Osteocyte (in vitro differentiated cells): ENCODE data around the gene CSGALNACT2. TPM values are rescaled to one million over a fixed set of nuclear protein-coding genes. Genes with fewer than 3 reads are reported as not detected.

Source experiments
- DNase-seq: peaks from one replicate; pipeline ENCODE4 v3.0.0; 2021; ENCODE audit warnings: mixed read lengths; ENCODE audit not compliant: unreplicated experiment; ENCODE audit errors: extremely low spot score
- H3K27ac Mint-ChIP-seq: one replicate; pipeline ENCODE4 v1.8.0; 2021; ENCODE audit warnings: mild to moderate bottlenecking, mixed read lengths; ENCODE audit not compliant: unreplicated experiment
- H3K27me3 Mint-ChIP-seq: one replicate; pipeline ENCODE4 v1.8.0; 2021; ENCODE audit warnings: mixed read lengths; ENCODE audit not compliant: unreplicated experiment
- H3K36me3 Mint-ChIP-seq: one replicate; pipeline ENCODE4 v1.8.0; 2021; ENCODE audit warnings: mixed read lengths; ENCODE audit not compliant: unreplicated experiment
- H3K4me1 Mint-ChIP-seq: one replicate; pipeline ENCODE4 v1.8.0; 2021; ENCODE audit warnings: mixed read lengths; ENCODE audit not compliant: unreplicated experiment
- H3K4me3 Mint-ChIP-seq: one replicate; pipeline ENCODE4 v1.8.0; 2021; ENCODE audit warnings: mild to moderate bottlenecking, moderate library complexity, mixed read lengths; ENCODE audit not compliant: unreplicated experiment
- H3K9me3 Mint-ChIP-seq: one replicate; pipeline ENCODE4 v1.8.0; 2021; ENCODE audit warnings: mixed read lengths; ENCODE audit not compliant: unreplicated experiment
- total RNA-seq: library from RNA; stranded (reverse); gene quantifications from 2 replicates; pipeline ENCODE4 v1.2.1, GENCODE V29; 2021
- TF ChIP-seq, protein P1 (sequence below): fragments of 200-600 bp; sonication (generic); IDR thresholded peaks from 2 replicates; pipeline ENCODE4 v1.5.0; 2021; ENCODE audit warnings: antibody characterized with exemption, mild to moderate bottlenecking, moderate library complexity

CSGALNACT2 gene
- total RNA-seq, 1 donor from 2014 or later, result 36.6 TPM

DNA sequence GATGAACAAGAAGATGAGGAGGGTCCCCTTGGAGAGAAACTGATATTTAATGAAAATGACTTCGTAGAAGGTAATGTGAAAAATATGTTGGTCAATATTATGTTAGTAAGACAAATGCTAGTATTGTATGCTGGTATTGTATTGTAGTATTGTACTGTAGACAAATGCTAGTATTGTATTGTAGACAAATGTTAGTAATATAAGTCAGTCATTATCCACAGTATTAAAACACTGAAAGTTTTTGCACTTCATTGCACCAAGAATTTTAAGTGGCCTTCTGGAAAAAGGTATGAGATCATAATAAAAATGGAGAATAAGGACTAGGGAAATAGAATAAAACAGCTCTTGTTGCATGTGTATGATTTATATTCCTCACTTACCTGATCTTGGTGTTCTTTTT lies 17.5 kb downstream of the CSGALNACT2 start:
- Mint-ChIP-seq H3K4me1 (peaks cover 47% of the 10 kb centered on the region), H3K27ac (no peak overlapping the region), H3K36me3 (peaks cover 10% of the 10 kb centered on the region), H3K27me3 (no peaks in the 10 kb centered on the region), H3K9me3 (no peaks in the 10 kb centered on the region), H3K4me3 (no peak overlapping the region)
- no peak for DNase-seq
- TF ChIP-seq, protein P1, sequence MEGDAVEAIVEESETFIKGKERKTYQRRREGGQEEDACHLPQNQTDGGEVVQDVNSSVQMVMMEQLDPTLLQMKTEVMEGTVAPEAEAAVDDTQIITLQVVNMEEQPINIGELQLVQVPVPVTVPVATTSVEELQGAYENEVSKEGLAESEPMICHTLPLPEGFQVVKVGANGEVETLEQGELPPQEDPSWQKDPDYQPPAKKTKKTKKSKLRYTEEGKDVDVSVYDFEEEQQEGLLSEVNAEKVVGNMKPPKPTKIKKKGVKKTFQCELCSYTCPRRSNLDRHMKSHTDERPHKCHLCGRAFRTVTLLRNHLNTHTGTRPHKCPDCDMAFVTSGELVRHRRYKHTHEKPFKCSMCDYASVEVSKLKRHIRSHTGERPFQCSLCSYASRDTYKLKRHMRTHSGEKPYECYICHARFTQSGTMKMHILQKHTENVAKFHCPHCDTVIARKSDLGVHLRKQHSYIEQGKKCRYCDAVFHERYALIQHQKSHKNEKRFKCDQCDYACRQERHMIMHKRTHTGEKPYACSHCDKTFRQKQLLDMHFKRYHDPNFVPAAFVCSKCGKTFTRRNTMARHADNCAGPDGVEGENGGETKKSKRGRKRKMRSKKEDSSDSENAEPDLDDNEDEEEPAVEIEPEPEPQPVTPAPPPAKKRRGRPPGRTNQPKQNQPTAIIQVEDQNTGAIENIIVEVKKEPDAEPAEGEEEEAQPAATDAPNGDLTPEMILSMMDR, result no peak

DNA sequence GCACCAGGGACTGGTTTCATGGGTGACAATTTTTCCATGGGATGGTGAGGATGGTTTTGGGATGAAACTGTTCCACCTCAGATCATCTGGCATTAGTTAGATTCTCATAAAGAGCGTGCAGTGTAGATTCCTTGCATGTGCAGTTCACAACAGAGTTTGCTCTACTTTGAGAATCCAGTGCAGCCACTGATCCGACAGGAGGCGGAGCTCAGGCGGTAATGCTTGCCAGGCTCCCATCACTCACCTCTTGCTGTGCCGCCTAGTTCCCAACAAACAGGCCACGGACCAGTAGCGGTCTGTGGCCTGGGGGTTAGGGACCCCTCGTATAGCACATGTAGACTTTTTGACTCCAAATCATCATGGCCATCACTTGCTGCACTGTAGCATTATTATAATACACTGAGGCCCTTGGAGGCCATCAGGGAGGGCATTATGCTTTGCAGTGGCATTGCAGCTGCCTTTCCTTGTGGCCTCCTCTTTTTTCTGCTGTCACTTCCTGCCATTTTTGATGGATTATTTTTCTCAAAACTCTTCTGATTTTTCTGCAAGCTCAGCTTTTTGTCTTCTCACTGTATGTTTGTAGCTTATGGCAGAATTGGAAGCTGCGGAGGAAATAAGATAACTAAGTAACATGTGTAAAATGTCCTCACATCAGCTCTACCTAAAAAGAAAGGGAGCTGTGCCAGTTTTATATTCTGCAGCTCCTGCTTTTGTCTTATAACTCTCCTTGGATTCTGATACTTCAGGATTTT lies 18.5 kb downstream of the CSGALNACT2 start:
- H3K4me1 Mint-ChIP-seq, result peaks cover 46% of the 10 kb centered on the region
- no peak overlapping the region for H3K4me3 Mint-ChIP-seq
- no peaks in the 10 kb centered on the region for H3K9me3 Mint-ChIP-seq
- no peak for DNase-seq
- no peaks in the 10 kb centered on the region for H3K27me3 Mint-ChIP-seq
- H3K27ac Mint-ChIP-seq, result no peak overlapping the region
- H3K36me3 Mint-ChIP-seq, result peaks cover 18% of the 10 kb centered on the region
- TF ChIP-seq, protein P1, result no peak

GRCh38 chr10:43158636-43159035 lies 20.4 kb downstream of the CSGALNACT2 start:
- no peak overlapping the region for H3K27ac Mint-ChIP-seq

DNA sequence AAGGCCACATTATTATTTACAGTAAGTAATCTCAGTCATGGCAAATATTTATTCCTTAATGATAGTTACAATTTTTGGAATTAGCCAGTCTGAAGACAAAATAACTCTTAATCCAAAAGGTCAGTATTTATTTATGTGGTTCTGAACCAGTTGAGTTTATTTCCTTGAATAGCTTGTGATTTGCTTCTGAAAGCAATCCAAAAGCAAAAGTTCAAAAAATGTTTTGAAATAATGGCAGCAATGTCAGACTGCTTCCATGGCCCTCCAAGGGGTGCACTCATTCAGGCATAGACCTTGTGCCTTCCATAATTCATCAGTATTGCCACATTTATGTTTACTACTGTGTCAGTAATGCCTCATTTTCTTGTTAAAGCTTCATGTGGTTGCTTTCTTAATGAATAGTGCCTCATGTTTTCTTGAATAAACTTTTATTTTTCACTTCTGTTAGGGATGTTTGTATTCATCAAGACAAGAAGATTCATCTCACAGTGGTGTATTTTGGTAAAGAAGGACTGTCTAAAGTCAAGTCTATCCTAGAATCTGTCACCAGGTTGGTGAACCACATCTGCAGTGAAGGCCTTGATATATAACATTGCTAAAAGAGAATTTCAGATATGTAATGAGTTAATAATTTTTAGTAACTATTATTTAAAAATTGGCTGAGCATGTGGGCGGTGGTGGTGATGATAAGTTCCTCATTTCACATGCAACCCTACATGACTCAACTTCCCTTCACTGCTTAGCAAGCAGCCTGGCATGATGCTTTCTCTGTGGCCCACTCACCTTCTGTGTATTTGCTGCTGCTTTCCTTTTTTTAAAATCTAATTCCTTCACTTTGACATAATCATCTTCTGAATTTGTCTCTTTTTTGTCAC lies 22.0 kb downstream of the CSGALNACT2 start:
- DNase-seq, result no peak
- no peak overlapping the region for H3K4me3 Mint-ChIP-seq

More at GRCh38 chr10:43158636-43159035, 20.4 kb downstream of the CSGALNACT2 start:
- DNase-seq, result no peak
- Mint-ChIP-seq H3K4me3 (no peak overlapping the region), H3K27me3 (no peaks in the 10 kb centered on the region), H3K4me1 (peaks cover 39% of the 10 kb centered on the region), H3K9me3 (no peaks in the 10 kb centered on the region), H3K36me3 (peaks cover 28% of the 10 kb centered on the region)
- TF ChIP-seq, protein P1, result no peak

More for the DNA sequence above, 22.0 kb downstream of the CSGALNACT2 start:
- Mint-ChIP-seq H3K36me3 (peaks cover 39% of the 10 kb centered on the region), H3K9me3 (no peaks in the 10 kb centered on the region), H3K4me1 (peaks cover 31% of the 10 kb centered on the region), H3K27ac (no peak overlapping the region), H3K27me3 (no peaks in the 10 kb centered on the region)
- TF ChIP-seq, protein P1, result no peak
